SU-DHL-6 (cell line): ENCODE data around the gene MAP2K2.

Experiments
- EZH2phosphoT487 ChIP-seq: fragments of 200-600 bp; sonication (generic), shearing (Covaris generic); conservative IDR thresholded peaks from 2 replicates; pipeline ENCODE4 v1.6.1; 2018; ENCODE audit warnings: mild to moderate bottlenecking, antibody characterized with exemption, low read length, moderate library complexity, mixed read lengths
- TF ChIP-seq, protein P1 (sequence below): fragments of 200-600 bp; sonication (generic); IDR thresholded peaks from one replicate; pipeline ENCODE4 v1.5.1; 2017; ENCODE audit warnings: antibody characterized with exemption, mild to moderate bottlenecking, low read length, moderate library complexity; ENCODE audit not compliant: insufficient read depth, poor library complexity, severe bottlenecking

DNA sequence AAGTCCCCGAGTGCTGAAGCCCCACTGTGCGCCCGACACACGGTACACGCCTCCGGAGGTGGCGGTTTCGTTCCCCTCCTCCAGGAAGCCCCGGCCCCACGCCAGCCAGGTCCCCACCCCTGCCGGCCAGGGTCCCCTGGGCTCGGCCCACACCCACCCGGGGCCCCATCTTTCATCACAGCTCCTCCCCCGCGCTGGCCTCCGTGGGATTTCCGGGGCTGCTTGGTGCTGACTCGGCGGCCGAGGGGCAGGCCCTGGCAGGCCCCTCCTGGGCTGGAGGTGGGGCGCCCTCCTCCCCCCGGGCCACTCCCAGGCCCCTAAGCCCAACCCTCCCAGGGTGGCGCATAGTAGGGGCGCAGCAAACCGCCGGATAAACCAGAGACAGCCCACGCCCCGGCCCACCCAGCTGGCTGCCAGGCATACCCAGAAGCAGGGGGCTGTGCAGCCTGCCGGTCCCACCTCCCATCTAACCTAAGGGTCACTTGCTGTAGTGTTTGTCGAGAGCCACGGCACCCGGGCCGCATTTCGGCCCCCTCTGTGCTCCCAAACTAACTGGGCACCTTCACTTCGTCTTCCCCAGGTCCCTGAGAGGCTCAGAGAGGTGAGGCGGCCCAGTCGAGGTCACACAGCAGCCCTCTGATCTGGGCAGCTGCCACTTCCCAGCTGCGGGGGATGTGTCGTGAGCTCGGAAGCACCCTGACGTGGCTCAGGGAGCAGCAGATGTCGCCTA, 63.9 kb downstream of the MAP2K2 start:
- no peak for TF ChIP-seq EZH2phosphoT487
- TF ChIP-seq, protein P1, sequence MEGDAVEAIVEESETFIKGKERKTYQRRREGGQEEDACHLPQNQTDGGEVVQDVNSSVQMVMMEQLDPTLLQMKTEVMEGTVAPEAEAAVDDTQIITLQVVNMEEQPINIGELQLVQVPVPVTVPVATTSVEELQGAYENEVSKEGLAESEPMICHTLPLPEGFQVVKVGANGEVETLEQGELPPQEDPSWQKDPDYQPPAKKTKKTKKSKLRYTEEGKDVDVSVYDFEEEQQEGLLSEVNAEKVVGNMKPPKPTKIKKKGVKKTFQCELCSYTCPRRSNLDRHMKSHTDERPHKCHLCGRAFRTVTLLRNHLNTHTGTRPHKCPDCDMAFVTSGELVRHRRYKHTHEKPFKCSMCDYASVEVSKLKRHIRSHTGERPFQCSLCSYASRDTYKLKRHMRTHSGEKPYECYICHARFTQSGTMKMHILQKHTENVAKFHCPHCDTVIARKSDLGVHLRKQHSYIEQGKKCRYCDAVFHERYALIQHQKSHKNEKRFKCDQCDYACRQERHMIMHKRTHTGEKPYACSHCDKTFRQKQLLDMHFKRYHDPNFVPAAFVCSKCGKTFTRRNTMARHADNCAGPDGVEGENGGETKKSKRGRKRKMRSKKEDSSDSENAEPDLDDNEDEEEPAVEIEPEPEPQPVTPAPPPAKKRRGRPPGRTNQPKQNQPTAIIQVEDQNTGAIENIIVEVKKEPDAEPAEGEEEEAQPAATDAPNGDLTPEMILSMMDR = no peak
